ENCODE results near the gene SYNRG.

SYNRG gene

DNA sequence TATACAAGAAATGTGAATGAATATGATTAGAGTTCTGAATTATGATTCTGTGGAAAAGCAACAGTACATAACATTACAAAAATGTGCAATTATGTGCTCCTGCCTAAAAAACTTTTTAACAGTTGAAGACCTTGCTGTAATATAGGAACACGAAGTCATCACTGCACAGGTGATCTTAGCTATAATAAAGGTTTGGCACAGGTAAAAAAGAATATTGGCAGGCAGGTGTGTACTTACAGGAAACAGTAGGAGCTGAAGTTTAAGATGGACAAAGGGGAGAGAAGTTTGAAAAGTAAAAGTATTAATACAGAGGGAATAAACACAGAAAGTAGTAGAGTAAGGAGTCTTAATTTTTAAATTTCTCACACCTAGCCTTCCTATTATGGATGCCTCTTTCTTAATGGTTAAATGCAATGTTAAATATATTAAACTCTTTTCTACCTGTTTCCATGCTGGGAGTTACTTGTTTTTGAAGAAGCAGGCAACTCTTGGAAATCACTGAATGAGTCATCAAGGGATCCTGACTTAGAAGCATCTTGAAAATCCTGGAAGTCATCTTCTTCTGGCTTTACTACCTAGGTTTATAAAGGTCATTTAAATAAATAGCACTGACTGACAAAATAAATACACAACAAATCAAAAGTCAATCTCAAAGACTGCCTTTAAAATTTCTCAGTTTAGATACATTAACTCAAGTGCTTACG is 40.7 kb downstream of the SYNRG start:
- TF ChIP-seq ZNF274 (IDR thresholded peaks at IDR 0.05; ENCODE audit: low read depth, low read length) = no peak
- H3K4me3 ChIP-seq (ENCODE audit: low read length) = no peak overlapping the region

DNA sequence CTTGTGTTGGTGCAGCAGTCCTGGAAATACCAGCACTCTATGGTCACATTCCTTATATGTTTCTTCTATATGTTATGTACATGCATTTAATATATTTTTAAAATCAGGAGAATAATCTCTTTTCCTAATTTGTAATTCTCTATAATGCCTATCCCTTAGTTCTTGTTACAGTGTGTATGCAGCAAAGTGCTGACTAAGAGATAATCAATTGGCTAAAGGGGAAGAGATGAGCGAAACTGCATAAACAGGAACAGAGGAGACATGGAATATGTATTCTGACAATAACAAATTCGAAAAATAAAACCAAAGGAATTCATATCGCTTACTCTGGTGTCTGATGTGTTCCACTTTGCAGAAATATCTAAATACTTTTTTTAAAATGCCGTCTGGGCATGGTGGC is 41.7 kb downstream of the SYNRG start:
- no peak for TF ChIP-seq ZNF274 (IDR thresholded peaks at IDR 0.05; ENCODE audit: low read depth, low read length)
- no peak overlapping the region for H3K4me3 ChIP-seq (ENCODE audit: low read length)

DNA sequence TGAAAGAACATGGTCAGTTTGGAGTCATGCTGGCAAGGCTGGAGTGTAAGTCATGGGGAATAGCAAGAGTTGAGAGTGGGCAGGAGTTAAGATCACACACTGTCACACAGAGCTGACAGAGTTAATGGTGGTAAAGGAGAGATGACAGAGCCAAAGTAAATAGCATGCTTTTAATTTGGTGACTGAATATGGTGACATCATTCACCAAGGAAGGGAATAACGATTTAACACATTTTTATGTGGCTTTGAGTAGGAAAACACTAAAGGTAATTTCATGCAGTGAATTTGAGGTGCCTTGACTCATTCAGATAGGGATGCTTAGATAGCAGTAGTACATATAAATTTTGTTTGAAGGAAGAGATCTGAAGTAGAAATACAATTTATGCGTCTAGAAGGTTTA is 42.1 kb downstream of the SYNRG start:
- TF ChIP-seq ZNF274 (IDR thresholded peaks at IDR 0.05; ENCODE audit: low read depth, low read length) = no peak
- H3K4me3 ChIP-seq (ENCODE audit: low read length) = no peak overlapping the region

DNA sequence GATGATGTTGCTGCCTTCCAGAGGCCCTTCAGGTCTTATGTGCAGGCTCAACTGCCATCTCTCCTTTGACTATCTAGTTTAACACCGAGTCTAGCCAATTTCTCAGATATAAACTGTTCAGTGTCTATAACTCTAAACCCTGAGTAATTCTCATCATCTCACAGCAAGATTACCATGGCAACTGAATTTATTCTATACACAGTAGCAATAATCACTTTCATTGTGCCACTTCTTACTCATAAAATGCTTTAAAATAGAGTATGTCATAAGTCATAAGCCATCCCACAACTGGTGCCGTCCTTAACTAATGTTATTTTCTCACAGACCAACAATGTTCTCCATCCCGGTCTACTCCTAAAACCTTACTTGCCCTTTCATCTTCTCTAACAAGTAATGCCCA is 45.0 kb downstream of the SYNRG start:
- no peak for TF ChIP-seq ZNF274 (IDR thresholded peaks at IDR 0.05; ENCODE audit: low read depth, low read length)
- H3K4me3 ChIP-seq (ENCODE audit: low read length) = no peak overlapping the region

DNA sequence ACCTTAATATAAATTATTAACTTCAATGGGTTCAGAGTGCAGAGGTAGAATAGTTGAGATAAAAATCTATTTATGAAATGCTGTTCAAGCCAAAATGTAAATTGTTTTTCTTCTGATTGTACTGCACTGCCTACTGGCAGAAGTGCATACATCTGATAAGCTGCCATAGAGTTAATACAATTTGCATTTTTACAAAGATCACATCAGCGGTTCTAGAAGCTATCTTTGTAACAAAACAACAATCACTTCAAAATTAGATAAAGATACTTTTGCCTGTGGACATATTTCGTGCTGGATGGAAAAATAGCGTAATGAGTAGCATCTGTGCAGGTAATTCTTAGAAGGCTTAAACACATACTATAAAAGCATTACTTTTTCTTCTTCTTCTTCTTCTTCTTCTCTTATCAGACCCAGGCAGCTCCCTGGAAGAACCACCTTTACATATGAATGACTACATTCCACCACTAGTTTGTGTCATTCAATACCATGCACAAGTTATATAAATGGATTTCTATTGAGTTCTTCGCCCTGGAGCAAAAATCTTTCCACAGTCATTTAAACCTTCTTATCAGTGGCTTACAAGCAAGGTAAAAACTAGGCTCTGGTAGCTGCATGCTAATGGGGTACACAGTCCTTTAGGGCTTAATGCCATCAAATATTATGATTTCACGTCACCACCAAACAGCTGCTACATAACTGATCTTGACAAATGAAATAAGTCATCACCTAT is 47.0 kb downstream of the SYNRG start:
- H3K4me3 ChIP-seq (ENCODE audit: low read length) = no peak overlapping the region
- no peak for TF ChIP-seq ZNF274 (IDR thresholded peaks at IDR 0.05; ENCODE audit: low read depth, low read length)

DNA sequence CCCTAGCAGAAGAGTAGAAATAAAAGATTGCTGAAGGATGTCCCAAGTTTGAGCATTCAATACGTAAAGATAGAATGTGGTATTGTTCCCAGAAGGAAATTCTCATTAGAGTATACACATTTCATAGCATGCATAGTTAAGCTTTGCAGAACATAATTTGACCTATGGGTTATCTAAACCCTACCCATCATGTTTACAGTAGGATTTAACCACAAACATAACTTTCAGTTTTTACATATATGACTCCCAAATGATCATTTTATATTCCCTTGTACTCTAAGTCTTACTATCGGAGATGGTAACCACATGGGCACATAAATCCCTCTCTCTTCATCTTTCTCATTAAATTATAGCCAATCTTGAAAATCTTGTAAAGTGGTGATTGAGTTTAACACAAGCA is 50.9 kb downstream of the SYNRG start:
- H3K4me3 ChIP-seq (ENCODE audit: low read length) = no peak overlapping the region
- no peak for TF ChIP-seq ZNF274 (IDR thresholded peaks at IDR 0.05; ENCODE audit: low read depth, low read length)

DNA sequence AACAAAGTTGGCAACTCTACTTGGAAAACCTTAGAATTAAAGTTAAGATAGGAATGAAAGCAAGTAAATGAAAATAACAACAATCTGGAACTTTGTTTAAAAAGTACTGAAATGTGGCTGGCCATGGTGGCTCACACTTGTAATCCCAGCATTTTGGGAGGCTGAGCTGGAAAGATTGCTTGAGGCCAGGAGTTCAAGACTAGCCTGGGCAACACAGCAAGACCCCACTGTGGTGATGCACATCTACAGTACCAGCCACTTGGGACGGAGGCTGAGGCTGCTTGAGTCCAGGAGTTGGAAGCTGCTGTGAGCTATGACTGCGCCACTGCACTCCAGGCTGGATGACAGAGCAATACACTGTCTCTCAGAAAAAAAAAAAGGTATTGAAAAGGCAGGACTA is 51.7 kb downstream of the SYNRG start:
- no peak overlapping the region for H3K4me3 ChIP-seq (ENCODE audit: low read length)
- TF ChIP-seq ZNF274 (IDR thresholded peaks at IDR 0.05; ENCODE audit: low read depth, low read length) = no peak

DNA sequence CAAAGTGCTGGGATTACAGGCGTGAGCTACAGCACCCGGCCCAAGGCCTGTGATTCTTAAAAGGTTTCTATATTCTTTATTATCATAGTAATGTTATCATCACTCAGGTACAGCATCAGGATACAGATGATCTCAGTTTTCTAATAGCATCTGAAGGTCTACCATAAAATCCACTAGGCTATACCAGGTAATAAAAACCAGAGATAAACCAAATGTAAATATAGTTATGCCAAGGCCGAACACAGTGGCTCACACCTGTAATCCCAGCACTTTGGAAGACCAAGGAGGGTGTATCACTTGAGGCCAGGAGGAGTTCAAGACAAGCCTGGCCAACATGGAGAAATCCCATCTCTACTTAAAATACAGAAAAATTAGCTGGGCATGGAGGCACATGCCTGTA is 53.8 kb downstream of the SYNRG start:
- TF ChIP-seq ZNF274 (IDR thresholded peaks at IDR 0.05; ENCODE audit: low read depth, low read length) = no peak
- H3K4me3 ChIP-seq (ENCODE audit: low read length) = no peak overlapping the region

DNA sequence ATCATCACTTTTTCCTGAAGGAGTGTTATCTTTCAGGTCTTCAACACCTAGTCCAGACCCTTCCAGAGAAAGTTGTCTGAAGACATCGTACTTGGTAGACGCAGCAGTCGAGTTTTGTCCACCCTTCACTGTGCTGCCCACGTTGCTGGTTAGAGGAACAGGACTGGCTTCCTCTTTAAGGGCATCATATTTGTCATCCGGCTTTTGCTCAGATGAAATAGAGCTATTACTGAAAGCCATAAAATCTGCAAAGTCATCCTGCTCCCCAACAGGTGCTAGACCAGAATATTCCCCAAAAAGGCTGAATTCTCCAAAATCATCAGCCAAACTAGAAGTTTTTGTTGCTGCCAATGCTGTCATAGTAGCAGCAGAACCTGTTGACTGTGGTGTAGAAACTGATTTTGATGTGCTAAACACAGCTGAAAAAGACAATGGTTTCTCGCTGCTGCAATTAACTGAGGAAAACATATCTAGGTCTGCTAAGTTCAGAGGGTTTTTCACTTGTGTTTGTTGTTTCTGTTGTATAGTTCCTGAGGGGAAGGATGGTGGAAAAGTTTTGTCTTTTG is 55.7 kb downstream of the SYNRG start:
- TF ChIP-seq ZNF274 (IDR thresholded peaks at IDR 0.05; ENCODE audit: low read depth, low read length) = no peak
- no peak overlapping the region for H3K4me3 ChIP-seq (ENCODE audit: low read length)

DNA sequence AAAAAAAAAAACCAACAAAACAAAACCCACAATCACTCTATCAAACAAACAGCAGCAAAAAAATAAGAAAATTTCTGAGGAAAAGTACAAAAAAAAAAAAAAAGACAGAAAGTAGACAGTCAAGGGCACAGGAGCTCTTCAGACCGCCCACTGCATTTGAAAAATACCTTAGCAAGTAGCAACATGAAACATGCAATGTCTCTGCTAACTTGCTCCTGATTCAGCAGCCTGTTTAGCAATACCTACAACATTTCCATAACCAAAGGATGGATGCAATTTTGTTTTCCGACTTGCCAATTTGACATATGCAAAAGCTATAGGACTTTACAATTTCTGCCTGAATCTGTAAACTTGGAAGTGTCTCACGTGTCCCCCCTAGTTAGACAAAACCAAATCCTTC is 57.4 kb downstream of the SYNRG start:
- TF ChIP-seq ZNF274 (IDR thresholded peaks at IDR 0.05; ENCODE audit: low read depth, low read length) = no peak
- no peak overlapping the region for H3K4me3 ChIP-seq (ENCODE audit: low read length)

DNA sequence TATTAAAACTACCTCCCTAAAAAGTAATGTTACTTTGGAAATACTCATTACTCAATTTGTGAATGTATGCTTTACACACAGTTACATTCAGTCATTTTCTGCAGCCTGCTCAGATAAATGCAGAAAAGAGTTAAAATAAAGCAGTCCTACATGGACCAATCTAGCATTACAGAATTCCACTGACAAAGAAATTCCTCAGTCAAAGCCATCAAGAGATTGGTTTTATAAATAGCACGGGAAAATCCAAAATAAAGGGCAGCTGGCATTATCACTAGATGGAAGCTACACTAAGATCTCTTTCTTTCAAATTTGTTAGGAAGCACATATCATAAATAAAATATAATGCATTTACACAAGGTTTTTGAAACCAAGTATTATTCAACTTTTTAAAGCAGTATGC is 61.2 kb downstream of the SYNRG start:
- H3K4me3 ChIP-seq (ENCODE audit: low read length) = no peak overlapping the region
- TF ChIP-seq ZNF274 (IDR thresholded peaks at IDR 0.05; ENCODE audit: low read depth, low read length) = no peak

DNA sequence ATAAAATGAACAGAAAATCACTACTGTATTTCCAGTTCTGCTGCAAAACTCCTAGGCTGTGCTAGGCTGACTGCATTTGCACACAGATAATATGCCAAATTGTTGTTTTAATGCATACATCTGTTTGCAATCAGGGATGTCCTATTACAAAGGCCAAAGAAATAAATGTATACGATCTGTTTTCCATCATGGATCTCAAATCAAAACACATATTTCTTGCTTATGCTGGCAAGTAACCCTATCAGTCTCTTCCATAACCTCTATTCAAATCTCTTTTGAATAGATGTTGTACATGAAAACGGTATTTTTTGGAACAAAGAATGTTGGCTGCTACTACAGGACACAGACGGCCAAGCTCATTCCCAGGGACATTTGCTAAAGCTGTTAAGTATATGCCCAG is 62.9 kb downstream of the SYNRG start:
- H3K4me3 ChIP-seq (ENCODE audit: low read length) = no peak overlapping the region
- TF ChIP-seq ZNF274 (IDR thresholded peaks at IDR 0.05; ENCODE audit: low read depth, low read length) = no peak

DNA sequence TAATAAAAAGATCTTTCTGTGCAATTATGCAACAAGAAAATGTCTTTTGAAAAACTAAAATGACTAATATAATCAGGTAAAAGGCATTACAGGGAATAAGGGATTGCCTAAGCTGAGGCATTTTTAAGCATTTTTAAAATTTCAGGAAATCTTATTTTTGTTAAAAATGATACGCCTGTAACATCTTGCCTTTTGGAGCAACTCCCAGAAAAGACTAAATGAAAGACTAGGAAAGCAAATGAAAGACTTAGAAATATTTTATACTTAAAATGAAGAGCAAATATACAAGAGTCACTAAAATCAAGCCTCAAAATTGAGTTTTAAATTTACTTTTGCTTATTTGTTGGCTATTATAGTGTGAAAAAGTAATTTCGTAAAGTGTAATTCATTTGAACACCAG is 63.7 kb downstream of the SYNRG start:
- no peak overlapping the region for H3K4me3 ChIP-seq (ENCODE audit: low read length)
- no peak for TF ChIP-seq ZNF274 (IDR thresholded peaks at IDR 0.05; ENCODE audit: low read depth, low read length)

DNA sequence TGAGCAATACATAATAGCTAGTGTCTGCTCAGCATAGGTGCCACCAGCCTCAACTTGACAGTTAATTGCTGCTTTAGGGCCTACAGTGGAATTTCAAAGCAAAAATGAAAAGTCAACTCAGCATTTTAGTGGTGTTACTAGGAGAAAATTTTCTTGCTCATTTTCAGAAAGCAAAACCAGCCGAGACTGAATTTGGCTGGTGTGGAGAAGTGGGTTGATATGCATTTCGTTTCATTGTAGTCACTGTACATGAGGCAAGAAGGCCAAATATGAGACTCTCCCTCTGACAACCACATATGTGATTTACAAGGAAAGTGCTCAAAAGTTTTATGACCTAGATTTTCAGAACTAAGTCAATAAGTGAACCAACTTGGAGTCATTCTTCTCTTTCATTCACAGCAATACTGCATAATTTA is 65.6 kb downstream of the SYNRG start:
- no peak for TF ChIP-seq ZNF274 (IDR thresholded peaks at IDR 0.05; ENCODE audit: low read depth, low read length)
- no peak overlapping the region for H3K4me3 ChIP-seq (ENCODE audit: low read length)
